ENCODE data around the gene CS.
"Not testable (repeated sequence)": the region's sequence is repeated elsewhere in the genome, so short reads cannot be mapped to it uniquely, and the experiment has no call there.

Gene CS

DNA sequence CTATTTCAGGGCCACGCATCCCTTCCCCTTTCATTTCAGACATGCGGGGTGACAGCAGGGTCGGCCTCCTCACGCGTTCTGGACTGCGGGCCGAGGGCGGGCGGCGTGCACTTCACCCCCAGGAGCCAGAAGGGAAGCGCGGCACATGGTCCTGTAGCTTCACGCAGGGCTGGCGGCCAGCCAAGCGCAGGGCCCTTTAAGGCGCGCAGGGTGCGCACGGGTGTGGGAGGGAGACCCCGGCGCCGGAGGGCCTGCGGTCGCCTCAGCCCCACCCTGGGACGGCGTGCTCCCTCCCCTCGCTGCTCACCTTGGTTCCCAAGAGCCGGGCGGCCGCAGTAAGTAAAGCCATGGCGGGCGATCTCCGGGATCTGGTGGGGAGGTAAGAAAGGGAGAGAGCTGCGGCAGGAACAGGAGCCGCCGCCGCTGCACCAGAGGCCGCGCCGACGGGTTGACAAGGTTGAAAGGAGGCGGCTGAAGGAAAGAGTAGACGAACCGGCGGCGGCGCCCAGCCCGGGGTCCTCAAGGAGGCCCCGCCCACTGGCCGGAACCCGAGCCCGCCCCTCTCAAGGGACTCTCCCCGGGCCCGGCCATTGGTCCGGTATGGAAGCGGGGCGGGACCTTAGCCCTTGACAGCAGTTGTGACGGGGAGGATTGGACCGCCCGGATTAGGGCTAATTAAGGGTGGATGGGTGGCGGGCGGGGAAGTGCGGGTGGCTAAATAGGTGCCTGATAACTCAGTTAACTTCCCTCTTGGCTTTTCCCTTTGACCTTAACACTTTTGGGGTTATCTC, at the start of gene CS:
Gene CS (minus strand): TSS at position 478 of the 791 bp plus-strand sequence. CDS start 129 bp downstream, at position 349.
- peak; percentile 95 for FAIRE-seq

GRCh38 chr12:56348776-56349175, 48.6 kb upstream of the CS start:
- FAIRE-seq = no peak

DNA sequence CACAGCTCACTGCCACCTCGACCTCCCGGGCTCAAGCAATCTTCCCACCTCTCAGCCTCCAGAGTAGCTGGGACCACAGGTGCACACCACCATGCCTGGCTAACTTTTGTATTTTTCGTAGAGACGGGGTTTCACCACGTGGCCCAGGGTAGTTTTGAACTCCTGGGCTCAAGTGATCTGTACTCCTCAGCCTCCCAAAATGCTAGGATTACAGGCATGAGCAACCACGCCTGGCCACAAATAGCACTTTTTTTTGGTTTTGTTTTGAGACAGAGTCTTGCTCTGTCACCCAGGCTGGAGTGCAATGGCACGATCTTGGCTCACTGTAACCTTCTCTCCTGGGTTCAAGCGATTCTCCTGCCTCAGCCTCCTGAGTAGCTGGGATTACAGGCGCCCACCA, 47.1 kb upstream of the CS start:
- not testable (repeated sequence) for FAIRE-seq

- FAIRE-seq = no peak
These were observed 46.5 kb upstream of the CS start for GRCh38 chr12:56346675-56347074.

DNA sequence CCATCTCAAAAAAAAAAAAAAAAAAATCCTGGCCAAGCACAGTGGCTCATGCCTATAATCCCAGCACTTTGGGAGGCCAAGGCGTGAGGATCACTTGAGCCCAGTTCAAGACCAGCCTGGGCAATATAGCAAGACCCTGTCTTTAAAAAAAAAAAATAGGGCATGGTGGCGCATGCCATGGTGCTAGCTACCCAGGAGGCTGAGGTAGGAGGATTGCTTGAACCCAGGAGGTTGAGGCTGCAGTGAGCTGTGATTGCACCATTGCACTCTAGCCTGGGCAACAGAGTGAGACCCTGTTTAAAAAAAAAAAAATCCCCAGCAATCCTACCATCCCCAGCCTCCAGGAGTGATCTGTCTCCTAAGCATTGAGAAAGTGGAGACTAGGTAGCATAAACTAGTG, 42.2 kb upstream of the CS start:
- not testable (repeated sequence) for FAIRE-seq

- FAIRE-seq = no peak
These were observed 41.5 kb upstream of the CS start for GRCh38 chr12:56341616-56342015.

DNA sequence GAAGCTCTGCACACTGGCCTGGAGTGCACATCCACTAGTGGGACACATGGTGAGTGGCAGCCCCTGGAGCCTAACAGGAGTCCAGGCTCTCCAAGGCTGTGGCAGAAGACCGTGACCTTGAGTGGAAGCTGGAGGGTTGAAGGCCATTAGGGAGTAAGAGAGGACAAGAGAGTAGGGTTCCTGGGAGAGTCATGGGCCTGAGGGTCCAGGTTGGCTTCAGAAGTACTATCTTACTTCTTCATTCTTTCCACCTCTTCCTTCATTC, 39.0 kb upstream of the CS start:
- FAIRE-seq = no peak

DNA sequence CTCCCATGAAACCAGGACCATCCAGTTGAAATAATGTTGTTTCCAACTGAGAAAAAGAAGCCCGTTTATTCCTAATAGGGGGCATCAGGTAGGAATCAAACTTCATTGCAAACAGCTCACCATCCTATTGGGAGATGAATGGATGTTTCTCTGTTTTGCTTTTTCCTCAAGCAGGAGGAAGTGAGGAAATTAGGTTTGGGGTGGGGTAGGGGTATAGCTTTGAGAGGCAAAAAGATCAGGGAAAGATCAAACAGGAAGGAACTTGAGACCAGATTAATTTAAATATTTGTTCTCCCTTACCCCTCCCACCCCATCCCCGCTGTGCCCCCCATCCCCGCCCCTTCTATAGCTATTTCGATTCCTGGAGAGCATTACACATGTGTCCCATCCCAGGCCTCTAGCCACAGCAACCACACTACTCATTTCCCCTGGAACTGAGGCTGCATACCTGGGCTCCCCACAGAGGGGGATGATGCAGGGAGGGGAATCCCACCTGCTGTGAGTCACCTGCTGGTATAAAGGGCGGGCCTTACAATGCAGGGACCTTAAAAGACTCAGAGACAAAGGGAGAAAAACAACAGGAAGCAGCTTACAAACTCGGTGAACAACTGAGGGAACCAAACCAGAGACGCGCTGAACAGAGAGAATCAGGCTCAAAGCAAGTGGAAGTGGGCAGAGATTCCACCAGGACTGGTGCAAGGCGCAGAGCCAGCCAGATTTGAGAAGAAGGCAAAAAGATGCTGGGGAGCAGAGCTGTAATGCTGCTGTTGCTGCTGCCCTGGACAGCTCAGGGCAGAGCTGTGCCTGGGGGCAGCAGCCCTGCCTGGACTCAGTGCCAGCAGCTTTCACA, 38.4 kb upstream of the CS start, which contains the start of gene IL23A:
Gene IL23A (plus strand): TSS at position 577 of the 850 bp plus-strand sequence. CDS start 161 bp downstream, at position 738.
- FAIRE-seq = no peak

DNA sequence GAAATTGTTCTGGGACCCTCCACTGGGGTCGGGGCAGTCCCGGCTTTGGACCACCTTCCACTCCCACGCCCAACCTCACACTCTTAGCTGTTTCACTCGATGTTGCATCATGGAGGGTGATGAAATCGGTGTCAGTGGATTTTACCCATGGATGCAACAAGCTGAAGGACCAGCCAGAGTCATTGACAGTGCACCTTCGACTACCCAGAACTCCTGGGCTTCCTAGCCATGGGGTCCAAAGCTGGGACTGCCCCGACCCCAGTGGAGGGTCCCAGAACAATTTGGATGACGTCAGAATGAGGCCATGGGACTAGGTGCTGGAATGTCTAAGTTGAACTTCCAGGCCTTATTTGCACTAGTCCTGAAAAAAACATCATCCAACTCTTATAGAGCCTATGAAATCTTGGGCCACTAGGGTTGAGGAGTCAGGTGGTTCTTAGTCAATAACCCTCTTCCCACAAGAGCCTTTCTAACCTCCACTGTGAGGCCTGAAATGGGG, 37.7 kb upstream of the CS start:
- no peak for FAIRE-seq

DNA sequence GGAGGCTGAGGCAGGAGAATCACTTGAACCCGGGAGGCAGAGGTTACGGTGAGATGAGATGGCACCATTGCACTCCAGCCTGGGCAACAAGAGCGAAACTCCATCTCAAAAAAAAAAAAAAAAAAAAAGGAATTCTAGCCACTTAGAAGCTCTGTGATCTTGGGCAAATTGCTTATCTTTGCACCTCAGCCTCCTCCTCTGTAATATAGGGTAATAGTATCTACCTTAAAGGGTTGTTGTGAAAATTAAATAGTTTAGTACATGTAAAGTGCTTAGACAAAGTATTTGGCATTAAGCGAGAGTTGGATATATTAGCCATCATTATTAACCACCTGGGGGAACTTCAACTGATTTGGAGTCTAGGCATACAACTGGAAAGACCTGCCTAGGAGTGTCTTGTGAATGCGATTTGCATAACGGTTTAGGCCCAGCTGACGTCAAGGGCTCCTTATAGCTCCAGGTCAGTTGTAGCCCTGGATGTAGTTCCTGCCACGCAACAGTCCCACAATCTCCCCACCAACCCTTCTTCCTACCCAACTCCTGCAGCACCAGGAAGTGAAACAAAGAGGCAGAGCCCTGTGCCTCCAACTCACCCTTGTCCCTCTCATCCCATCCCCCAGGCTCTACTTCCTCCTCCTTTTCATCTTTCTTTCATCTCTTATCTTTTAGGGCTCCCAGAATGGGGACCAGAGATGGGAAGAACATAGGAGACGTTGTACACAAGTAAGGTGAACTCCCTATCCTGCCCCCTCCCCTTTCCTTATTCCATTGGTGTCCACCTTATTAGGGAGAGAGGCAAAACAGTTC, 36.4 kb upstream of the CS start:
- FAIRE-seq = no peak

GRCh38 chr12:56335527-56335926, 35.4 kb upstream of the CS start:
- FAIRE-seq = not testable (repeated sequence)

GRCh38 chr12:56334490-56334793, 34.3 kb upstream of the CS start:
- no peak for FAIRE-seq

GRCh38 chr12:56333679-56334489, 33.8 kb upstream of the CS start, which contains the start of gene PAN2:
TSS of gene PAN2 (minus strand) at chr12:56334000. CDS start at chr12:56333094, 906 bp downstream.
- peak; percentile 94 for FAIRE-seq

DNA sequence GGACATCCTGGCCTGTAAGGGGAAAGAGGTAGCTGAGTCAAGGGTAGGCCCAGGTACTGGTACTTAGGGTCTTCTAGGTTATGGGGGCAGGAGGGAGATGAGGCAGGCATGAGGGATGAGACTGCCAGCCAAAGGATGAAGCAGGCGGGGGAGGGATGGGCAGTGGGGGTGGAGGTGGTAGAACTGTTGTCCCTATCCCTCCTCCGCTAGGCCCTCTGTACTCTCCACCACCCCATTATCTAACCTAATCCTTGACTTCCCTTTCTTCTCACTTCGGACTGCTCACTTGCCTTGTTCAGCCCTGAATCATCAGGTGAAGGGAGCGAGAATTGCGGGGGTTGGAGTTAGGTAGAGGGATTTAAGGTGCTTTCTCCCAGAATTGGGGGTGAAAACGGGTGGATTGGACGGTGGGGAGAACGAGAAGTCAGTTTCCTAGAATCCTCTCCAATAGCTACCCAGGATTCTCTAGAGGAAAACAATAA, 33.1 kb upstream of the CS start:
- FAIRE-seq = no peak

GRCh38 chr12:56332512-56333196, 32.5 kb upstream of the CS start:
- no peak for FAIRE-seq

DNA sequence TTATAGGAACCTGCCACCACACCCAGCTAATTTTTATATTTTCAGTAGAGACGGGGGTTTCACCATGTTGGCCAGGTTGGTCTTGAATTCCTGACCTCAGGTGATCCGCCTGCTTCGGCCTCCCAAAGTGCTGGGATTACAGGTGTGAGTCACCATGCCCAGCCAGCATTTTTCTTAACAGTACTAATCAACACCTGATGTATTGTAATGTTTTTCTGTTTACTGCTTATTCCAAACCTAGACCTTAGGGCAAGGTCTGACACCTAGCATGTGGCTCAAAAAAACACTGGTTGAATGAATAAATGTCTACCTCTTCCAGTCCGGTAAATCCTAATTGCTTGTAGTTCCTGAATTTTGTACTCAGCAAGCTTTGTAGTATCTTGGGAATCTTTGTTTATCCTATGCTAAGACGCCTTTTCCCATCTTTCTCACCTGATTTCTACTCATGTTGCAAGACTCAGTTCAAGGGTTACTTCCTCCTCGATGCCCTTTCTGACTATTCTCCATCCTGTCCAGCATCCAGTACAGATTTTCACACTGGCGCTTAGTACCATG, 30.9 kb upstream of the CS start:
- no peak for FAIRE-seq

DNA sequence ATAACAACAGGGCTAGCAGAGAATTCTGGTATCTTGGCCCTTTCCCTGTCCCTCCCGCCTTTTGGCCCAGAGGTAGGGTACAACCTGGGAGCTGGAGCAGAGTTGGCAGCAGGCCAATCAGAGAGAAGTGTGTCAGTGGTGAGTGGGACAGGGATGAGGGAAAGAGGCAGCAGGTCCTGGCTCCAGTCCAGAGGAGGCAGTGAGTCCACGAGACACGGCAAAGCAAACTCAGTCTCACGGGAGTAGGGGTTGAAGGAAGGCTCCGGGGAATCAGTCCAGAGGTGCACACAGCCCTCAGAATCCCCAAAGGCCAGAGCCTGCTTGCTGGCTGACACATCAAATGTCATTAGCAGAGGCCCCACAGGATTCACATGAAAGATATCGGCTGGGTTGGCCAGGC, 26.4 kb upstream of the CS start:
- no peak for FAIRE-seq

GRCh38 chr12:56326126-56326525, 26.0 kb upstream of the CS start:
- no peak for FAIRE-seq

DNA sequence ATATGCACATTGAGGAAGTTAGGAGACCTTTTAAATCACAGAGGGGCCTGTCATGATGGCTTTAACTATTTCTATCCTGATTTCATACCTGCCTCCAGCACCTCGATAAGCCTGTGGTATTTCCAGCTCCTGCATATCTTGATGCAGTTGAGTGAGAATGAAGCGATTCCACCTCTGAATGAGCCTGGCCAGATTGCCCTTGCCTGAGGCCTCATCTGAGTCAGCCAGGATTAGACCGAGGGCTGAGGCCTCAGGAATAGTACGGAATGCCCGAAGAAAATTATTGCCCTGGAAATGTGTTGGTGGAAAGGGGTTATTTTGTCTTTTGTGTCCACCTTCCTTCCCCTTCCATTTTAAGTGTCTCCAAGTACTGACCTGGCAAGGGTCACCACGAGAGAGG, 24.1 kb upstream of the CS start:
- no peak for FAIRE-seq

DNA sequence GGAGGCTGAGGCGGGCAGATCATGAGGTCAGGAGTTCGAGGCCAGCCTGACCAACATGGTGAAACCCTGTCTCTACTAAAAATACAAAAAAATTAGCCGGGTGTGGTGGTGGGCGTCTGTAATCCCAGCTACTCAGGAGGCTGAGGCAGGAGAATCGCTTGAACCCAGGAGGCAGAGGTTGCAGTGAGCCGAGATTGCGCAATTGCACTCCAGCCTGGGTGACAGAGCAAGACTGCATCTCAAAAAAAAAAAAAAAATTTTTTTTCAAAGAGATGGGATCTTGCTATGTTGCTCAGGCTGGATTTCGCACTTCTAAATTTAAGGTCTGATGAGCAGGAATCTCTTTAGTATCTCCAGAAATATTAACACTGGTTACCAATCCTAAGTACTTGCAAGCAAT, 21.5 kb upstream of the CS start:
- FAIRE-seq = not testable (repeated sequence)

- no peak for FAIRE-seq
These were observed 20.9 kb upstream of the CS start for GRCh38 chr12:56321027-56321426.
